A673 (cell line): Measurements from ENCODE around the gene CELF3.

ENCODE experiments used
- EZH2 ChIP-seq: fragments of 200-600 bp; sonication (generic); IDR thresholded peaks from 2 replicates; pipeline ENCODE4 v1.6.1; 2017; ENCODE audit warnings: borderline replicate concordance, low read depth, mild to moderate bottlenecking, mixed read lengths, antibody characterized with exemption, low read length; ENCODE audit not compliant: poor library complexity, severe bottlenecking
- TF ChIP-seq, protein P1 (sequence below): fragments of 300-800, 200-600 bp; sonication (generic); conservative IDR thresholded peaks from 2 replicates; pipeline ENCODE4 v1.5.1; 2017; ENCODE audit warnings: low read depth, mild to moderate bottlenecking, antibody characterized with exemption, low read length, moderate library complexity, mixed read lengths

DNA sequence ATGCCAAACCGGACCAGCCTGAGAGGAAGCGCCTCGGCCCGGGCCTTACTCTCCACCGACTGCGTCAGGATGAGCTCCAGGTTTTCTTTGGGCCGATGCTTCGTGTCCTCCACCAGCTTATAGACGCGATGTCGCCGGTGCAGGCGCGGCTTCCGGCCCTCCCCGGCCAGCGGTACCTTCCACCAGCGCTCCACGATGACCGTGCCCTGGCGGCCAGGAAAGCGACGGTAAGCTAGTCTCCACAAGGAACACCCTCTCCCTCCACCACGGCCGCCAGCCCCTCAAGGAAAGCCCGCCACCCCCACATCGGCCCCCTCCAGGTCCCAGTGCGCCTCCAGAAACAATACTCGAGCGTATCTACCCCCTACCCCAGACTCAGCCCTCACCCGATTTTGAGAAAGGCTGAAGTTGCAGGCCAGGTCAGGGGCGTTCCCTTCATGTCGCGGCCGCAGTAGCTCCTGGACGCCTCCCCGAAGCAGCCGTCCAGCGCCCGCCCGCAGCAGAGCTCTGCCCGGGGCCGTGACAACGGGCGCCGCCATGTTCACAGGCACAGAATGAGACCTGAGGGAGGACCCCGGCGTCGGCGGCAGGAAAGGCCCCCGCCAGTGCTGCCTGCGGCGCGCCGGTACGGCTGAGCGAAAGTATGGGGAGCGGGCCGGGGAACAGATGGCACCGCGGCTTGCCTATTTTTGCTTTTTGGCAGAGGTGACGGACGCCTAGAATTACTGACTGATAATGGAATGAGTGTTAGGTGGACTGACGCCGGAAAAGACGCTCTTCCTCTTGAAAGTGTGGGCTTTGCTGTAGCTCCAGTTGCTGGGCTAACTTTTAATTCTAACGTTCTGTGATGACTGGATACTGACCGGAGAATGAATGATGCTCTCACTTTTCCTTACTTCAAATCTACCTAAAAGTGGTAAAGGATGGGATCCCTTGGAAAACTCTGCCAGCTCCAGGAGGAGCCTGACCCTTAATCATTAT is 46.6 kb upstream of the CELF3 start, which contains the start of gene MRPL9:
- TF ChIP-seq, protein P1, sequence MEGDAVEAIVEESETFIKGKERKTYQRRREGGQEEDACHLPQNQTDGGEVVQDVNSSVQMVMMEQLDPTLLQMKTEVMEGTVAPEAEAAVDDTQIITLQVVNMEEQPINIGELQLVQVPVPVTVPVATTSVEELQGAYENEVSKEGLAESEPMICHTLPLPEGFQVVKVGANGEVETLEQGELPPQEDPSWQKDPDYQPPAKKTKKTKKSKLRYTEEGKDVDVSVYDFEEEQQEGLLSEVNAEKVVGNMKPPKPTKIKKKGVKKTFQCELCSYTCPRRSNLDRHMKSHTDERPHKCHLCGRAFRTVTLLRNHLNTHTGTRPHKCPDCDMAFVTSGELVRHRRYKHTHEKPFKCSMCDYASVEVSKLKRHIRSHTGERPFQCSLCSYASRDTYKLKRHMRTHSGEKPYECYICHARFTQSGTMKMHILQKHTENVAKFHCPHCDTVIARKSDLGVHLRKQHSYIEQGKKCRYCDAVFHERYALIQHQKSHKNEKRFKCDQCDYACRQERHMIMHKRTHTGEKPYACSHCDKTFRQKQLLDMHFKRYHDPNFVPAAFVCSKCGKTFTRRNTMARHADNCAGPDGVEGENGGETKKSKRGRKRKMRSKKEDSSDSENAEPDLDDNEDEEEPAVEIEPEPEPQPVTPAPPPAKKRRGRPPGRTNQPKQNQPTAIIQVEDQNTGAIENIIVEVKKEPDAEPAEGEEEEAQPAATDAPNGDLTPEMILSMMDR, result no peak
- no peak for TF ChIP-seq EZH2
